HG02840 (cell line): ENCODE results near the gene NOL9.

Experiments used
- ATAC-seq: cut with Tn5 transposase; IDR thresholded peaks from one replicate; pipeline ENCODE4 v1.9.1; 2021; ENCODE audit warnings: mild to moderate bottlenecking, moderate library complexity, moderate number of reproducible peaks; ENCODE audit not compliant: unreplicated experiment, low FRiP score

NOL9 gene

DNA sequence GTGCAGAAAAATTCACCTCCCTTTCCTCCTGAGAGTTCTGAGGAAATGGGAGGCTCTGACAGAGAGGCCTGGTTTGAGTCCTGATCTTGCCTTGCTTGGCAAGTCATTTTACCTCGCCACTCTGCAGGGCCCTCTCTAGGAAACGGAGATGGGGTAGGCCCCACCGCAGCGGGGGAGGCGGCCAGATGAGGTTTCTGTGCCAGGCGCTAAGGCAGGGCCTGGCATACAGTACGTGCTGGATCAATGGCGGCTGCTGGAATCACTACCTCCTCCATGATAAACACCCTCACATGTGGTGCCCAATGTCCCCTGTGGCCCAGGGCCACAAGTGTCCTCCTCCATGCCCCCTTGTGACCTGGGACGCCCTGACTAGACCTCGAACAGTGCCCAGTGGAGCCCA lies 62.3 kb downstream of the NOL9 start:
- no peak for ATAC-seq

- no peak for ATAC-seq
Observed at GRCh38 chr1:6491480-6491962, 62.8 kb downstream of the NOL9 start, which contains the start of gene PLEKHG5. PLEKHG5 (minus strand) TSS chr1:6491667; CDS start chr1:6477571, 14,096 bp downstream.

- ATAC-seq, result no peak
Observed at GRCh38 chr1:6491081-6491449, 63.2 kb downstream of the NOL9 start.

DNA sequence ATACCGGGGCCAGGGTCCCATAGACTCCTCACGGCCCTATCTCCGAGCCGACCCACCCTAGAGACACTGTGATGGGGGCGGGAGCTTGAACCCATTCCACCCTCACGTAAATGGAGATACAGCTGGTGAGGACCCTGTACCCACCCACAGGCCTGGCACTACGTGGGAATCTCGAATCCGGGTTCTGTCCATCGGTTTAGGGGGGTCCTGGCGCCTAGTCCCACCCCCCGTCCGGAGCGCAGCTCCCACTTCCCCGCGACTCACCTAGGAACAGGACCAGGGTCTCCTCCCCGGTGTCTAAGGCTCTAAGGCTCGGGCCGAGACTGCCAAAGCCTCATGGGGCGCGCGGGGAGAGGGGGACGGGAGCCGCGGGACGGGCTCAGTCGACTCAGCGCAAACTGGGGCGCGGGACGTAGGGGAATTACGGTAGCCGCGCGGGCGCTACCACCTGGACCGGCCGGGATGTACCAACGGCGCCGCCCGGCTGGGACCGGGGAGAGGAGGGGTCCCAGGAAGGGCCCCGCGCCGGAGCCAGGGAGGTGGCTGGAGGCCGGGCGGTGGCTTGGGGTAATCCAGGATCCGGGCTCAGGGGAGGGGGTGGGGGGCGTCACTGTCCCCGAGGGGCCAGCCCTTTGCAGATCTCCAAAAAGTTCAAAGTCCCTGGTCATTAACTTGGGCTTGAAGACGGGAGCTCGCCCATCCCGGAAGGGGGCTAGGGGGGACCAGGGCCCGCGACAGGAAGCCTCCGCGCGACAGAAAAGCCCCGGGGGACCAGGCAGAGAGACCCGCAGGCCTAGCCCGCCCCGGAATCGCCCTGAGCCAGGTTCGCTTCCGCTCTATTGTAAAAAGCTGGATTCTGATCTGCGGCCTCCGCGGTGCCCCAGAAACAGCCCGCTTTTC lies 63.9 kb downstream of the NOL9 start:
- ATAC-seq, result no peak

DNA sequence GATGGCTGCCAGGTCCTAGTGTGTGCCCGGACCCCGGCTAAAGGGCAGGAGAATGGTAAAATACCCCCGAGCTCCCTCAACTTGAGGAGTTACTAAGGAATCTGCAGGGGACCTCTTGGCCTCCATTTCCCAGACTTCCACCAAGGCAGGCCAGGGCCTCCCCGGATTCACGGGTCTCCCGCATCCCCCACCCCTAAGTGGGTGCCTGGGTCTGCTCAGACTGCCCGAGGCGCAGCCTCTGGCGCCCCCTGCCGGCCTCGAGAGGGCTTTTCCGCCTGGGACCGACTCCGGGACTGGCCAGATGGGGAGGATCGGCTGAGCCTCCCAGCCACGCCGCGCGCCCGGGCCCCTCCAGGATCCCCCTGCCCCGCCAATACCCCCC lies 64.5 kb downstream of the NOL9 start:
- no peak for ATAC-seq

GRCh38 chr1:6489383-6489765 lies 64.9 kb downstream of the NOL9 start:
- no peak for ATAC-seq

GRCh38 chr1:6488602-6489382 lies 65.5 kb downstream of the NOL9 start:
- ATAC-seq, result no peak

DNA sequence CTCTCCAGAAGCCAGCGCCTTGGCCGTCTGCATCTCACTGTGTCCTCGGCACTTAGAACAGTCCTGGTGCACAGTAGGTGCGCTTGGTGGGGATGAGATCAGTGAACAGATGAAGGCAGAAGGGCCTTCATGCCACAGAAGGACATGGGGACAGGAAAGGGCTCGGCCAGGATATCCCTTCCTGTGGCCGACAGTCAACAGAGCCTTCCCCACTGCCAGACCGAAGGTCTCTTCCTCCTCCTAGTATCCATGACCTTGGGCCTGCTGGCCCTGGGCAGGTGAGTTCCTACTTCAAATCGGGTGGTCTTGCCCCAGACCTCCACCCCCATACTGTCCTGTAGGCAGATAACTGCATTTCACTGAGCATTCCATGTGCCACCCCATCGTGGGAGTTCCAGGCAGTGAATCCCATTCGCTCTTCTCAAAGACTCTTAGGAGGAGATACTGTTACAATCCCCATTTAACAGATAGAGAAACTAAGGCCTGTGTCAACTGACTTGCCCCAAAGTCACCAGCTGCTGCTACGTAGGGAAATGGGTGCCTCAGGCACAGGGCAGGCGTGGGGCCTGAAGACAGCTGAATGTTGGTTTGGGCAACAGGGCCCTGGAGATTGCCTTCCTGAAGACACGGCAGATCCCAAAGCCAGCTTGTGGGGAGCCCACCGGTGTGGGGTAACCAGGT lies 66.4 kb downstream of the NOL9 start:
- ATAC-seq, result no peak

- no peak for ATAC-seq
Observed at GRCh38 chr1:6486433-6487011, 67.8 kb downstream of the NOL9 start.

DNA sequence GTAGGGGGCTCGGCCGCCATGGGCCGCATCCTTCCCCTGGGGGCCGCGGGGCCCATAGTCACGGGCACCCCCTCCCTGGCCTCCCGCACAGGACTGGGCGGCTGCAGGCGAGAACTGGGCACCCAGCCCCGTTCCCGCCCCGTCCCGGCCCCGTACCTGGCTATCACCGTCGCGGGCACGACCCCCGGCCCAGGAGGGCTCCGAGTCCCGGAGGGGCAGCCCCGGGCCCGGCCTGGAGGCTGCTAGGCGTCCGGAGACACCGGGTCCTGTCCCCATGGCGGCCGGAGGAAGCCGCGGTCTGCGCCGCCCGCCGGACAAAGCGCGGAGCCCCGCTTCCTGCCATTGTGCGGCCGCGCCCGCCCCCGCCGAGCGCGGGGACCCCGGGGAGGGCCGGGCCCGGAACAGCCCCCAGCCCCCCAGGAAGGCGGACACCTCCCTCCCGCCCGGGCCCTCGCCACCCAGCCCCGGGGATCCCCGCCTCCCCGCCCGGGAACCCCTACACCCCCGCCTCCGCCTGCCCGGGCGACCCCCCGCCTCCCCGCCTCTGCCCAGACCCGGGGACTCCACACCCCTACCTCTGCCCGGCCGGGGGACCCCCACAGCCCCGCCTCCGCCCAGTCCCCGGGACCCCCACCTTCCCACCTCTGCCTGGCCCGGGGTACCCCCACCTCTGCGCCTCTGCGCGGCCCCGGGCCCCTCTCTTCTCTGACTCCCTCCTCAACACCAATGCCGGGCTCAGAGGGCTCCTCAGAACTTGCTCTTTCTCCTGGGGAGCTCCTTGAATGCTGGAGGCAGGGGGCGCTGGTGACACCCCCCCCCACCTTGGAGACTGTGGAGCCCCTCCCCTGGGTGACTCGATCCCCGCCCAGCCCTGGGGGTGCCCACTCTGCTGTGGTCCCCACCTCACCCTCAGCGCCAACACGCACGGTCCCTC lies 68.9 kb downstream of the NOL9 start:
- ATAC-seq, result no peak

DNA sequence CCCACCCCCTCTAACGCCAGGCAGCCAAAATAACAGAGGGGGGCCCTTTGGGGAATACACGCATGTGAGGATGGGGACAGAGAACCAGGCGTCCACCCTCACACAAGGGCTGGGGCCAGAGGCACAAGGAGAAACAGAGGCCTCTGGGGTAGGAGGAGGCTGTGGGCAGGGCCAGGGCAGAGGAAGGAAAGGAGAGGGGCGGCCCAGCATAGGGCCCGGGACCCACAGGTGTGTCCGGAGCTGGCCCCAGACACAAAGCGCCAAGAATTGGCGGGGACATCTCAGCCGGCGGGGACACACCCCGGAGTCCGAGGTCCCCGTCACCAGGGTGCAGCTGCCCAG lies 69.5 kb downstream of the NOL9 start:
- ATAC-seq, result no peak

GRCh38 chr1:6483761-6484117 lies 70.6 kb downstream of the NOL9 start:
- no peak for ATAC-seq

- no peak for ATAC-seq
Observed at GRCh38 chr1:6483017-6483760, 71.1 kb downstream of the NOL9 start.

DNA sequence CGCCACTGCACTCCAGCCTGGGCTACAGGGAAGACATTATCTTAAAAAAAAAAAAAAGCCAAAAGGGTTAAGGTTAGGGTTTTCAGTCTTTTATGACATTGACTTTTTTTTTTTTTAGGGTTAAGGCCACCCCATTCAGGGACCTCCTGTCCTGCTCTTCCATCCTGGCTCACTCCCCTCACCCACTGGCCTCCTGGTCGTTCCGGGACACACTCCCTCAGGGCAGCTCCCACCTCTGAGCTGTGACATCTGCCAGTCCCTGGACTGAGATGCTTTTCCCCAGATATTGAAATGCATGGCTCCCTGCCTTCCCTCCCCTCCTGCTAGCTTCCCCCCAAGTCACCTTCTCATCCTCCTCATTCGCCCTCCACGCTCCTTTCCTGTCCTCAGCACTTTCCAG lies 72.5 kb downstream of the NOL9 start:
- no peak for ATAC-seq

GRCh38 chr1:6477039-6477820 lies 77.1 kb downstream of the NOL9 start:
- no peak for ATAC-seq

- ATAC-seq, result no peak
Observed at GRCh38 chr1:6476483-6476882, 77.8 kb downstream of the NOL9 start.

GRCh38 chr1:6475381-6476133 lies 78.8 kb downstream of the NOL9 start:
- no peak for ATAC-seq
